LHCN-M2 (cell line): ENCODE results near the gene SHROOM3. TPM values are rescaled to one million over a fixed set of nuclear protein-coding genes. Genes with fewer than 3 reads are reported as not detected.

ENCODE experiments used
- DNase-seq: peaks from one replicate; pipeline ENCODE4 v3.0.0-alpha.2; 2012; ENCODE audit warnings: low read depth
- total RNA-seq: library from RNA; depleted of rRNA; stranded (reverse); fragments of >200 nt; gene quantifications from 2 replicates; pipeline ENCODE4 v1.2.3, GENCODE V29; 2014

The SHROOM3 gene
- total RNA-seq, 1 experiment from 2014 or later, result 0.46 TPM

- DNase-seq, result no peak
Measured at GRCh38 chr4:76745240-76745639, 310.2 kb downstream of the SHROOM3 start.

DNA sequence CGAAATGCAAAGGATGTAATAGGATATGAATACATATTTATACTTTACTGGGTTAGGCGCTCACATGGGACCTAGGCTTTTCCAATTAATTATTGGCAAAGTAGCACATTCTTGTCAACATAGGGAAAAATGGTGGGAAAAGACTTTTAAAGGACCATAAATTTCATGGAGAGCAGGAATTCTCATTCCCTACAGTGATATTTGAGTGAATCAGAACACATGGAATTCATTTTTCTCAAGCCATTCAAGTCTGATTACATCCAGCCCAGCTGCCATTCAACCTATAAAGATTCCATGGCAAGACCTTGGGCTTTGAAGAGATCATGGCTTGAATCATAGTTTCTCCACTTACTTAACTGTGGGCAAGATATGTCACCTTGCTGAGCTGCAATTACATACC lies 312.5 kb downstream of the SHROOM3 start:
- DNase-seq, result no peak

GRCh38 chr4:76748649-76749048 lies 313.6 kb downstream of the SHROOM3 start:
- DNase-seq, result peak; percentile 62

DNA sequence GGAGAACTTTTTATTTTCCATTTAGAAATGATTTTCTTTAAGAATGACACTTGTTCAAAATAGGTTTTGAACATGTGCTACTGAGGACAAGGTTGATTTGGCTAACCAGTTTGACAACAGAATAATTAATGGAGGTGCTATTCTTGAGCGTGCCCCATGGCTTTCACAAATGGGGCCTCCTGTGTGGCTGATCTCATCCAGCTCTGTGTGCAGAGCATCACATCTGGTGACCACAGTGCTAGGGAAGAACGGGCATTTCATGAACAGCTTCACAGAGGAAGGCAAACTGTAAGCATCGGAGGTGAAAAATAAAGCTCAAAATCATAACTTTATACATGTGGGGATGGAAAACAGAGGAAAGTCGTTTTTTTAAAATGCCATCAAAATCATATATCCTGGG lies 314.3 kb downstream of the SHROOM3 start:
- no peak for DNase-seq

DNA sequence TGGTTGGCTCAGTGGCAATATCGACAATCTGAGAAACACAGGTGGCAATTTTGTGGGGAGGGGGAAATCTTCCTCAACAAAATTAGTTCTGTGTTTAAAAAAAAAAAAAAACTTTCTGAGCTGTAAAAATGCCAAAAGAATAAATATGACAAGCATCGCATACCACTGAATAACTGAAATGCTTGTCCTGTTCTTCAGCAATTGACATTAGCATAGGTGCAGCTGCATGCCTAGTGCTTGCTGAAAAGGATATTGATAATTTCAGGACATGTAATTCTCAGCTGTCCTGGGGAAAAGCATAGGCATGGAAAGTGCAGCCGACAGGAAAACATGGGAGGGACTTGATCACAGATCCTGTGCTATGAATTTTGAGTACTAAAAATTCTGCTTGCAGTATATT lies 315.7 kb downstream of the SHROOM3 start:
- DNase-seq, result no peak

DNA sequence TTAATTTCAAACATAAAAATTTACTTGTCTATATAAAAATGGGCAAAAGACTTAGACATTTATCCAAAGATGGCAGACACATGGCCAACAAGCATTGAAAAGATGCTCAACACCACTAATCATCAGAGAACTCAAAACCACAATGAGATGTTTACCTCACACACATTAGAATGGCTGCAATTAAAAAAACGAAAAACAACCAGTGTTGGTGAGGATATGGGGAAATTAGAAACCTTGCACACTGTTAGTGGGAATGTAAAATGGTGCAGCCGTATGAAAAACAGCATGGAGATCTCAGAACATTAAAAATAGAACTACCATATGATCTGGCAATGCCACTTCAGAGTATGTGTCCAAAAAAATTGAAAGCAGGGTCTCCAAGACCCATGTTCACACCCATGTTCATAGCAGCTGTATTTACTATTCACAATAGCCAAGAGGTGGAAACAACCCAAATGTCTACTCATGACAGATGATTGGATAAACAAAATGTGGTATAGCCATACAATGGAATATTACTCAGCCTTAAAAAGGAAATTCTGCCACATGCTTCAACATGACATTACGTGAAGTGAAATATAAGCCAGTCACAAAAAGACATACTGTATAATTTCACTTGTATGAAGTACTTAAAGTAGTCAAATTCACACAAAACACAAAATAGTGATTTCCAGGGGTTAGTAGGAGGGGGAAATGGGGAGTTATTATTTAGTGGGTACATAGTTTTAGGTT lies 316.7 kb downstream of the SHROOM3 start:
- DNase-seq, result no peak

GRCh38 chr4:76752861-76753501 lies 318.0 kb downstream of the SHROOM3 start:
- peak; percentile 100 for DNase-seq

- peak; percentile 96 for DNase-seq
Measured at GRCh38 chr4:76753814-76754213, 318.8 kb downstream of the SHROOM3 start.

GRCh38 chr4:76754439-76754838 lies 319.4 kb downstream of the SHROOM3 start:
- DNase-seq, result no peak

DNA sequence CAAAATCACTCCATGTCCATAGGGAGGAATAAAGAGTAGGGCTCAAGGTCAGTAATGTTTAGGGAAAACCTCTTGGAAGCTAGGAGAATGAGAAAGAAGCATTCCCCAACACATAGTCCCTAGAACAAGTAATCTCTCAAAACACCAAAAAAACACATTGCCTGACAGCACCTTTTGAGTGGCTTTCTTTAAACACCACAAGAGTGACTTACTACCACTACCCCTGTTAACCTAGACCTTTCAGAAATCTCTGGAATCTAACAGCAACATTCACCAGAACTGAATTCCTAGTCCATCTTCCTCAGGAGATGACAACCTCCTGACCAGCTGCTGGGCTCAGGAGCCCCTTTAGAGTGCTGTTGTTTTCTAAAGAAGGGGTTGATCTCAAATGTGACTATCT lies 320.7 kb downstream of the SHROOM3 start:
- peak; percentile 26 for DNase-seq

- DNase-seq, result no peak
Measured at GRCh38 chr4:76756416-76756815, 321.4 kb downstream of the SHROOM3 start.

- no peak for DNase-seq
Measured at GRCh38 chr4:76757418-76757939, 322.4 kb downstream of the SHROOM3 start.

- DNase-seq, result peak; percentile 87
Measured at GRCh38 chr4:76758290-76758882, 323.4 kb downstream of the SHROOM3 start.

GRCh38 chr4:76758996-76759395 lies 324.0 kb downstream of the SHROOM3 start:
- peak; percentile 43 for DNase-seq

GRCh38 chr4:76760193-76760592 lies 325.2 kb downstream of the SHROOM3 start:
- DNase-seq, result no peak

DNA sequence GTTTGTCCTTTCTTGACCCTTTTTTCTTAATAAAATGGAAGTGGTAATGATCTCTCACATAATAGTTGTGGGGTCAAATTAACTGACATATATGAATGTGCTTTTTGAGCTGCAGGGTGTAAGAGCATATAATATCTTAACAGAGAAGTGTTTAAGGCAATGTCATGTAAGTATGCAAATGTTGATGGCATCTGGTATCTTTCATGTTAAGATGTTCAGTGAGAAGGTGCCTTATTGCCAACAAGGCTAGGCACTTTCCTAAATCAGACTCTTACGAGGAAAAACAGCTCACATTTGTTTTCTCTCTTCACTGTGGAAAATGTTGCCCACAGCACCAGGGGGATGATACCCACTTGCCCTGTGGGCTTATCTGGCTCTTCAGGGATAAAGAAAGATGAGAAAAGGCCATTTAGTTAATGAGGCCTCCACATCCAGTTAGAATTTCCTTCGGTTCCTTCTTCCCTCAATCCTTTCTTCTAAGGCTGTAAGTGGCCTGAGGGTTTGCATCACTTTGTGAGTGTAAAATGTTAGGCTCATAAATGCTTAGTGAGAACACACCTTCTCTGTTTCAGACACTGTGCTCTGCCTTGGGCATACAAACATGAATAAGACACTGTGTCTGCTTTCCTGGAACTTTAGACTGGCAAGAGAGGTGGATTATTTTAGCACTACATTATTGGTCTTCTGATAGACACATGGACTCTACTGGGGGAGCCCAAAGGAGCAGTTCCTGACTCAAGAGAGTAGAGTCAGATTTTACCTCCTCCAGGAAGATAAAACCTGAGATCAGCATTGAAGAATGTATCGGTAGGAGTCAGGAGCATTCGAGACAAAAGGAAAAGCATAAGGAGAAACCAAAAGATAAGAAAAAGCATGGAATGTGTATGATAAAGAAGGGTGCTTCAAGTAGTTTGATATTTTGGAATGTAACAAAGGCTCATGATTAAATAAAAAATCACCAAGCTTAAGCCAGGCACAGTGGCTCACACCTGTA lies 327.4 kb downstream of the SHROOM3 start:
- DNase-seq, result no peak

- DNase-seq, result peak; percentile 84
Measured at GRCh38 chr4:76764251-76764650, 329.2 kb downstream of the SHROOM3 start.

- DNase-seq, result no peak
Measured at GRCh38 chr4:76765473-76766183, 330.6 kb downstream of the SHROOM3 start.

GRCh38 chr4:76767983-76768382 lies 333.0 kb downstream of the SHROOM3 start:
- DNase-seq, result peak; percentile 35

DNA sequence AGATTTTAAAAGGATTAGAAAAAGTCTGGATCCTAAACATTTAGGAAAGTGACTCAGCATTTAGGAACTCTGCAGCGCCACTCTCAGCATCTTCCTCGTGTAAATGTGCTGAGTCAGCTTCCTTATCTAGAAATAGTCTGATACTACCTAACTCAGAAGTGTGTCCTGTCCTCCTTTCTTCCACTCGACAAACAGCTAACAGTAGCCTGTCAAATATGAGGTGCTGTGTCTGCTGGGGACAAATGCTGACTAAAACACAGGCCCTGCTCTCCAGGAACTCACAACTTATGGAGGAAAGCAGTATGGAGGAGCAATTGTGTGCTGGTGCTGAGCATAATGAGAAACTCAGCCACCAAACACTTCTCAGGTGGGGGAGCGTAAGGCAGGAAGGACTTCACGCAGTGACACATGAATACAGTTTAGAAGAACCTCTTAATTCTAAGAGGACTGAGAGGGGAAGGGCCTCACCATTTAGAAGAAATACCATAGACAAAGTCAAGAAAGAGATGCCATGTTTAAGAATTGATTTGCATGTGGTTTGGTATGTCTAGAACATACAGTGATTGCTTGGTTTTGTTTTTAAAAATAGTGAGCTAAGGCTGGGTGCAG lies 337.6 kb downstream of the SHROOM3 start:
- peak; percentile 56 for DNase-seq
